SU-DHL-6 (cell line): ENCODE data around the gene DNAL1.

ENCODE experiments used
- H2AFZ ChIP-seq: fragments of 200-600 bp; sonication (generic); 2 replicates; pipeline ENCODE4 v1.6.1; 2014; ENCODE audit warnings: low read depth, mild to moderate bottlenecking, moderate library complexity, mixed read lengths, antibody characterized with exemption, low read length; ENCODE audit not compliant: severe bottlenecking
- H3F3A ChIP-seq: fragments of 200-600 bp; shearing (Covaris generic); 2 replicates; pipeline ENCODE4 v1.6.0; 2016; ENCODE audit warnings: antibody characterized with exemption, mild to moderate bottlenecking; ENCODE audit not compliant: insufficient read depth
- H3K27ac ChIP-seq: fragments of 200-600 bp; sonication (generic); 2 replicates; pipeline ENCODE4 v1.5.1; 2016; ENCODE audit warnings: low read depth, mild to moderate bottlenecking, low read length, moderate library complexity, mixed read lengths
- H3K27me3 ChIP-seq: fragments of 200-600 bp; sonication (generic), shearing (Covaris generic); 2 replicates; pipeline ENCODE4 v1.6.0; 2014; ENCODE audit warnings: mild to moderate bottlenecking, low read length
- H3K36me3 ChIP-seq: fragments of 200-600 bp; sonication (generic); 2 replicates; pipeline ENCODE4 v1.6.1; 2014; ENCODE audit warnings: mild to moderate bottlenecking, low read length, mixed read lengths
- H3K4me2 ChIP-seq: fragments of 300-600, 200-600 bp; shearing (Covaris generic), sonication (generic); 2 replicates; pipeline ENCODE4 v1.6.0; 2014; ENCODE audit warnings: low read length, low read depth, mild to moderate bottlenecking; ENCODE audit not compliant: poor library complexity, severe bottlenecking
- H3K4me3 ChIP-seq: fragments of 200-600 bp; sonication (generic); 2 replicates; pipeline ENCODE4 v1.5.1; 2014; ENCODE audit warnings: antibody characterized with exemption, low read length, mild to moderate bottlenecking, mixed read lengths; ENCODE audit not compliant: insufficient read depth, poor library complexity, severe bottlenecking
- H3K79me2 ChIP-seq: fragments of 200-600 bp; sonication (generic); 2 replicates; pipeline ENCODE4 v1.6.1; 2014; ENCODE audit warnings: mild to moderate bottlenecking, low read length, moderate library complexity; ENCODE audit not compliant: insufficient read depth
- H3K9ac ChIP-seq: fragments of 200-600 bp; sonication (generic); 2 replicates; pipeline ENCODE4 v1.7.0; 2014; ENCODE audit warnings: mild to moderate bottlenecking, low read length
- H3K9me2 ChIP-seq: fragments of 200-600 bp; sonication (generic); replicated peaks from 2 replicates; pipeline ENCODE4 v1.6.1; 2014; ENCODE audit warnings: low read length; ENCODE audit not compliant: insufficient read depth
- H3K9me3 ChIP-seq: fragments of 200-600 bp; sonication (generic); 2 replicates; pipeline ENCODE4 v1.6.1; 2014; ENCODE audit warnings: low read length, mixed read lengths; ENCODE audit not compliant: insufficient read depth
- H4K20me1 ChIP-seq: fragments of 200-600 bp; sonication (generic); 2 replicates; pipeline ENCODE4 v1.6.1; 2014; ENCODE audit warnings: low read depth, mild to moderate bottlenecking, antibody characterized with exemption, low read length, moderate library complexity, mixed read lengths
- CTCF ChIP-seq: fragments of 200-600 bp; sonication (generic); IDR thresholded peaks from one replicate; pipeline ENCODE4 v1.5.1; 2017; ENCODE audit warnings: antibody characterized with exemption, mild to moderate bottlenecking, low read length, moderate library complexity; ENCODE audit not compliant: insufficient read depth, poor library complexity, severe bottlenecking
- EZH2phosphoT487 ChIP-seq: fragments of 200-600 bp; sonication (generic), shearing (Covaris generic); conservative IDR thresholded peaks from 2 replicates; pipeline ENCODE4 v1.6.1; 2018; ENCODE audit warnings: mild to moderate bottlenecking, antibody characterized with exemption, low read length, moderate library complexity, mixed read lengths

The DNAL1 gene

GRCh38 chr14:73729556-73730265 is 84.9 kb downstream of the DNAL1 start:
- Histone ChIP-seq H3K36me3 (peaks cover 42% of the 10 kb centered on the region), H4K20me1 (peaks cover 3% of the 10 kb centered on the region), H3K4me3 (no peak overlapping the region), H3K27ac (0 out of 2 replicates have a peak overlapping the region, but pooled peaks have one; percentile 13), H3K79me2 (peaks cover 26% of the 10 kb centered on the region), H3F3A (peaks cover 25% of the 10 kb centered on the region), H3K9ac (no peak overlapping the region), H2AFZ (no peak overlapping the region), H3K9me2 (no peaks in the 10 kb centered on the region), H3K4me2 (no peak overlapping the region), H3K9me3 (no peaks in the 10 kb centered on the region), H3K27me3 (no peaks in the 10 kb centered on the region)
- TF ChIP-seq CTCF (no peak), EZH2phosphoT487 (no peak)

- H3F3A ChIP-seq = peaks cover 35% of the 10 kb centered on the region
- no peak overlapping the region for H2AFZ ChIP-seq
- no peak overlapping the region for H3K4me3 ChIP-seq
- no peaks in the 10 kb centered on the region for H3K27me3 ChIP-seq
- H3K9ac ChIP-seq = no peak overlapping the region
- no peak overlapping the region for H3K4me2 ChIP-seq
- peaks cover 9% of the 10 kb centered on the region for H4K20me1 ChIP-seq
- H3K79me2 ChIP-seq = peaks cover 37% of the 10 kb centered on the region
- H3K36me3 ChIP-seq = peaks cover 50% of the 10 kb centered on the region
- H3K9me3 ChIP-seq = no peaks in the 10 kb centered on the region
- no peak for TF ChIP-seq EZH2phosphoT487
- TF ChIP-seq CTCF = no peak
- H3K9me2 ChIP-seq = no peaks in the 10 kb centered on the region
- no peak overlapping the region for H3K27ac ChIP-seq
Observed at GRCh38 chr14:73731111-73731510, 86.3 kb downstream of the DNAL1 start.

- H3K27ac ChIP-seq = no peak overlapping the region
- H3K79me2 ChIP-seq = peaks cover 42% of the 10 kb centered on the region
Observed at GRCh38 chr14:73732006-73732405, 87.2 kb downstream of the DNAL1 start.

More at GRCh38 chr14:73732006-73732405, 87.2 kb downstream of the DNAL1 start:
- Histone ChIP-seq H3K27me3 (no peaks in the 10 kb centered on the region), H3K36me3 (peaks cover 53% of the 10 kb centered on the region), H3K9me3 (no peaks in the 10 kb centered on the region), H3K9me2 (no peaks in the 10 kb centered on the region), H3K9ac (no peak overlapping the region), H3K4me2 (no peak overlapping the region), H3F3A (peaks cover 37% of the 10 kb centered on the region), H3K4me3 (no peak overlapping the region), H4K20me1 (peaks cover 9% of the 10 kb centered on the region), H2AFZ (no peak overlapping the region)
- TF ChIP-seq CTCF = no peak
- no peak for TF ChIP-seq EZH2phosphoT487
